Ectodermal cell (in vitro differentiated cells): ENCODE data around the gene GNAL. TPM values are rescaled to one million over a fixed set of nuclear protein-coding genes. Genes with fewer than 3 reads are reported as not detected.
"Not testable (repeated sequence)": the region's sequence is repeated elsewhere in the genome, so short reads cannot be mapped to it uniquely, and the experiment has no call there.

Experiments used
- H3K27ac ChIP-seq: 2 replicates; pipeline ENCODE4 v1.7.0; 2013; ENCODE audit warnings: mild to moderate bottlenecking, low read depth, low read length; ENCODE audit not compliant: insufficient read depth, poor library complexity, severe bottlenecking
- H3K27me3 ChIP-seq: 2 replicates; pipeline ENCODE4 v1.7.0; 2013; ENCODE audit warnings: mild to moderate bottlenecking, low read length; ENCODE audit not compliant: insufficient read depth, control insufficient read depth, poor library complexity, severe bottlenecking
- H3K36me3 ChIP-seq: one replicate; pipeline ENCODE4 v1.7.0; 2013; ENCODE audit warnings: low read length; ENCODE audit not compliant: control insufficient read depth, insufficient read depth
- H3K4me1 ChIP-seq: one replicate; pipeline ENCODE4 v1.7.0; 2013; ENCODE audit warnings: low read length; ENCODE audit not compliant: control insufficient read depth, insufficient read depth
- H3K4me3 ChIP-seq: 2 replicates; pipeline ENCODE4 v1.7.0; 2013; ENCODE audit warnings: low read depth, low read length, control low read depth; ENCODE audit not compliant: insufficient read depth
- H3K9me3 ChIP-seq: 2 replicates; pipeline ENCODE4 v1.7.0; 2013; ENCODE audit warnings: mild to moderate bottlenecking, low read length, moderate library complexity; ENCODE audit not compliant: control insufficient read depth
- WGBS, 2 experiments: methylation state at CpG; one replicate each; pipeline ENCODE4 v1.1.7; 2013; ENCODE audit warnings: missing lambda C conversion rate in 2 of 2; 5-methylcytosine and 5-hydroxymethylcytosine counted together
- polyA plus RNA-seq, 4 experiments: library from polyadenylated mRNA; stranded (reverse); fragments of 50-300 nt; gene quantifications; one replicate each; pipeline ENCODE4 v1.2.3, GENCODE V29; 2013

GNAL gene
- polyA plus RNA-seq (2013, experiment 1 of 4) = 12.1 TPM
- 10.6 TPM for polyA plus RNA-seq (2013, experiment 2 of 4)
- polyA plus RNA-seq (2013, experiment 3 of 4) = 9.0 TPM
- polyA plus RNA-seq (2013, experiment 4 of 4) = 9.8 TPM

GRCh38 chr18:11688972-11689668 is at the start of gene GNAL:
Gene GNAL, plus strand, starts transcription at chr18:11689264. Its CDS starts 300 bp downstream, at chr18:11689564.
- Histone ChIP-seq H3K4me3 (peak within 1 kb of the TSS; percentile 71), H3K36me3 (no peaks in the 10 kb centered on the region), H3K27me3 (peaks cover 30% of the 10 kb centered on the region), H3K27ac (no peak within 1 kb of the TSS), H3K9me3 (no peaks in the 10 kb centered on the region), H3K4me1 (no peaks in the 10 kb centered on the region)
- 1% methylated on average over 77 of the region's 77 CpGs for WGBS, 2 experiments

GRCh38 chr18:11647310-11647709 is 41.8 kb upstream of the GNAL start:
- 93 to 94% methylated on average over 23 of the region's 23 CpGs for WGBS, 2 experiments
- H3K36me3 ChIP-seq, H3K4me3 ChIP-seq, H3K9me3 ChIP-seq, H3K4me1 ChIP-seq, H3K27ac ChIP-seq, H3K27me3 ChIP-seq: not testable (repeated sequence)

DNA sequence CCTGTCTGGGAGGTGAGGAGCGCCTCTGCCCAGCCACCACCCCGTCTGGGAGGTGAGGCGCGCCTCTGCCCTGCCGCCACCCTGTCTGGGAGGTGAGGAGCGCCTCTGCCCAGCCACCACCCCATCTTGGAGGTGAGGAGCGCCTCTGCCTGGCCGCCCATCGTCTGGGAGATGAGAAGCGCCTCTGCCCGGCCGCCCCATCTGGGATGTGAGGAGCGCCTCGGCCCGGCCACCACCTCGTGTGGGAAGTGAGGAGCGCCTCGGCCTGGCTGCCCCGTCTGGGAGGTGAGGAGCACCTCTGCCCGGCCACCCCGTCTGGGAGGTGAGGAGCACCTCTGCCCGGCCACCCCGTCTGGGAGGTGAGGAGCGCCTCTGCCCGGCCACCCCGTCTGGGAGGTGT is 41.3 kb upstream of the GNAL start:
- not testable (repeated sequence) for H3K4me1 ChIP-seq, H3K4me3 ChIP-seq, H3K27me3 ChIP-seq, H3K9me3 ChIP-seq, H3K27ac ChIP-seq, H3K36me3 ChIP-seq
- WGBS, 2 experiments = 95 to 96% methylated on average over 26 of the region's 26 CpGs

DNA sequence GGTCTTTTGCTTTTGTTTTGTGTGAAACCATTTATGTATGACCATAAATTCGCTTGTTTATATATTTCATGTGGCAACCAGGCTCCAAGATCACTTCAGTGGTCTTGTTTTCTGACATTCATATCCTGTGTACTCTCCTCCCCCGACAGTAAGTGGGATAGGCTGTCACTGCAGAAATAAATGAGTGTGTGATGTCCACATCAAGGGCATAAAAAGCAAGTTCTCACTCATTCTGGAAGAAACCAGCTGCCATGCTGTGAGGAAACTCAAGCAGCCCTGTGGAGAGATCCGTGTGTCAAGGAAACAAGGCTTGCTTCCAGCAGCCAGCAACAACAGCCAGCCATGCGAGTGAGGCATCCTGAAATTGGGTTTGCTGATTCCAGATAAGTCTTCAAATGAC is 39.2 kb upstream of the GNAL start:
- H3K27ac ChIP-seq = no peak overlapping the region
- H3K36me3 ChIP-seq = no peaks in the 10 kb centered on the region
- WGBS, 2 experiments = 92 to 93% methylated on average over 4 of the region's 4 CpGs
- H3K27me3 ChIP-seq = peaks cover 6% of the 10 kb centered on the region
- no peak overlapping the region for H3K4me3 ChIP-seq
- H3K9me3 ChIP-seq = no peaks in the 10 kb centered on the region
- no peaks in the 10 kb centered on the region for H3K4me1 ChIP-seq

GRCh38 chr18:11651899-11652298 is 37.2 kb upstream of the GNAL start:
- no peaks in the 10 kb centered on the region for H3K36me3 ChIP-seq
- WGBS, 2 experiments = 91 to 92% methylated on average over 3 of the region's 3 CpGs
- no peaks in the 10 kb centered on the region for H3K9me3 ChIP-seq
- H3K27me3 ChIP-seq = peaks cover 10% of the 10 kb centered on the region
- H3K27ac ChIP-seq = no peak overlapping the region
- no peak overlapping the region for H3K4me3 ChIP-seq
- H3K4me1 ChIP-seq = no peaks in the 10 kb centered on the region

DNA sequence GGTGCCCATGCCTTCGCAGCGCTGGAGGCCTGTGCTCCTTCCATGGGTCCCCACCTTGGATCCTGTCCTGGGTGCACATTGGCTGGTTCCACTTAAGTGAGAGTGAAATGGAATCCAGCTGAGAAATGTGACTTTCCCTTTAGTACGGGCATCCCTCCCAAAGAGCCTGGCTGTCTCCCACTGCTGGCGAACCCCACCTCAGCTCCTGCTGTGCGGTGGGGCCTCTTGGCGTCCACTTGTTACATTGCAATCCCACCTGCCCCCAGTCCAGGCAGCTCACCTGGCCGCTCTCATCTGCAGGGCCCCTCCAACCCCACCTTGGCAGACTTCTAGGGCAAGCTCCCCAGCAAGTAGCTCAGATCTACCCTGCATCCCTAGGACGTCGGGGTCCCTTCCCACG is 35.5 kb upstream of the GNAL start:
- no peaks in the 10 kb centered on the region for H3K36me3 ChIP-seq
- 89 to 96% methylated on average over 10 of the region's 10 CpGs for WGBS, 2 experiments

GRCh38 chr18:11654736-11655605 is 34.1 kb upstream of the GNAL start:
- peaks cover 10% of the 10 kb centered on the region for H3K27me3 ChIP-seq
- 41% methylated on average over 31 to 32 of the region's 32 CpGs for WGBS, 2 experiments
- H3K9me3 ChIP-seq = no peaks in the 10 kb centered on the region
- no peak overlapping the region for H3K27ac ChIP-seq
- no peak overlapping the region for H3K4me3 ChIP-seq
- no peaks in the 10 kb centered on the region for H3K4me1 ChIP-seq
- H3K36me3 ChIP-seq = no peaks in the 10 kb centered on the region

More for the DNA sequence above, 35.5 kb upstream of the GNAL start:
- Histone ChIP-seq H3K27me3 (peaks cover 10% of the 10 kb centered on the region), H3K4me3 (no peak overlapping the region), H3K9me3 (no peaks in the 10 kb centered on the region), H3K27ac (no peak overlapping the region), H3K4me1 (no peaks in the 10 kb centered on the region)

- Histone ChIP-seq H3K4me3 (no peak overlapping the region), H3K27me3 (peaks cover 10% of the 10 kb centered on the region), H3K36me3 (no peaks in the 10 kb centered on the region), H3K9me3 (no peaks in the 10 kb centered on the region), H3K27ac (no peak overlapping the region), H3K4me1 (no peaks in the 10 kb centered on the region)
- 60 to 63% methylated on average over 5 of the region's 5 CpGs for WGBS, 2 experiments
Observed at GRCh38 chr18:11655606-11655932, 33.5 kb upstream of the GNAL start.

DNA sequence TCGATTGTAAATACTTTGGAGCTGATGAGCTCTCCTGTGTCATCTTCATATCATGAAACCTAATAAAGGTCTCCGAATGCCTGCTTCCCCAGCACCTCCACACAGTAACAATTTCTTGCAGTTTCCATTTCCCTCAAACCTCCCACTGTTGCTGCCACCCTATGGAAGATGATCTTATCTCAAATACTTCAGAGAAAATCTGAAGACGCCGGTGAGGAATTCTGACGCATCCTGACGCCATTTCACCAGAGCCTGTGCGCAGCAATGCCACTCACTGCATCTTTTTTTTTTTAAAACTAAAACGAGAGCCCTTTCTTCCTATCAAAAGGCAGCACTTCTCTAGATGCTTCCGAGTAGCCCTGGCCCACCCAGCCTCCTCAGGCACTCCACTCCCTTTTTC is 31.9 kb upstream of the GNAL start:
- H3K4me3 ChIP-seq = no peak overlapping the region
- WGBS, 2 experiments = 93 to 94% methylated on average over 9 of the region's 9 CpGs
- no peak overlapping the region for H3K27ac ChIP-seq
- peaks cover 10% of the 10 kb centered on the region for H3K27me3 ChIP-seq
- no peaks in the 10 kb centered on the region for H3K4me1 ChIP-seq
- H3K36me3 ChIP-seq = no peaks in the 10 kb centered on the region
- no peaks in the 10 kb centered on the region for H3K9me3 ChIP-seq

DNA sequence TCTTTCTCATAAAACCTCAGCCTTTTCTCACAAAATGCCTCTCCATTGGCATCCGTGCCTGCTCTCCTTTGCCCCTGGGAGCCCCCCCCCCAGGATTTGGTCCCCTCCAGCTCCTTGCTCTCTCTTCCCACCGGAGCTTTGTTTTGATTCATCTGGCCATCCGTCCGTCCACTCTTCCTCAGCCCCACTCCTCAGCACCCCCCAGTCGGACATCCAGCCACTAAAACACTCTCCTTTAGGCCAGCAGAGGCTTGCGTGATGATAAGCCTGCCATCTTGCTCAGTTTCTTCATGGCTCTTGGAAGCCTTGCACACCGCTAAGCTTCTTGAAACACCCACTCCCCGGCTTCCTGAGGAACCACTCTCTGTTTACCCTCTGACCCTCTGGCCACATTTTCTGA is 31.5 kb upstream of the GNAL start:
- Histone ChIP-seq H3K4me3 (no peak overlapping the region), H3K9me3 (no peaks in the 10 kb centered on the region), H3K4me1 (no peaks in the 10 kb centered on the region), H3K36me3 (no peaks in the 10 kb centered on the region), H3K27ac (no peak overlapping the region), H3K27me3 (peaks cover 10% of the 10 kb centered on the region)
- 89 to 94% methylated on average over 8 of the region's 8 CpGs for WGBS, 2 experiments
